ENCODE results near the gene HOXB3.
A peak's percentile ranks its signal among the peaks of the same experiment; 100 is the strongest.

HOXB3 gene

GRCh38 chr17:48628649-48629410 is 38.8 kb upstream of the HOXB3 start:
- Histone ChIP-seq H3K4me3 (no peak overlapping the region), H3K27ac (no peak overlapping the region)
- DNase-seq (ENCODE audit: low spot score) = no peak
- no peak for TF ChIP-seq CTCF (IDR thresholded peaks at IDR 0.05)

- no peak for DNase-seq (ENCODE audit: low spot score)
- Histone ChIP-seq H3K4me3 (no peak overlapping the region), H3K27ac (no peak overlapping the region)
- no peak for TF ChIP-seq CTCF (IDR thresholded peaks at IDR 0.05)
Measured at GRCh38 chr17:48627623-48628521, 37.8 kb upstream of the HOXB3 start.

DNA sequence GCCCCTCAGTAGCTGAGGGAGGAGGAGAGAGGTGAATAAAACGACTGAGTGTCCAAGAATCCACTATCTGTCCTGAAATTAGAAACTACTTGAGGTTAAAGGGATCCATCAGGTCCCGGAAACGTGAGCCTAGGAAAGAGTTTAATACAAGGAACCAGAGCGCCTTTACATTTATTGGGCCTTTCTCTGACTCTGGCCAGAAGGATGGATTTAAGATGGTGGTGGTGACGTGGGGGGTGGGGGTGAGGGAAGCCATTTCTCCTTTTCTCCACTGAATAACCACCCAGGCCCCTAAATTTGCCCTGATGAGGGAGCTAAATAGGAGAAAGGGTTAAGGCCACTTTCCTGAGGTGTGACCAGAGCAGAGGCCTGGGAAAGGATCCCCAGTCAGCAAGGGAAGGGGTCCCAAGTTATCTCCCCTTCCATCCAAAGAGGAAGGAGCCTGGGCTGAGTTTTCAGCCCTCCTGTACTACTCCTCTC is 37.1 kb upstream of the HOXB3 start:
- Histone ChIP-seq H3K27ac (no peak overlapping the region), H3K4me3 (no peak overlapping the region)
- no peak for TF ChIP-seq CTCF (IDR thresholded peaks at IDR 0.05)
- no peak for DNase-seq (ENCODE audit: low spot score)

GRCh38 chr17:48626245-48627117 is 36.4 kb upstream of the HOXB3 start, which contains the start of gene HOXB9:
HOXB9 (minus strand) TSS chr17:48626358; CDS start chr17:48626269, 89 bp downstream.
- Histone ChIP-seq H3K27ac (no peak within 1 kb of the TSS), H3K4me3 (peak within 1 kb of the TSS; percentile 57)
- TF ChIP-seq CTCF (IDR thresholded peaks at IDR 0.05) = no peak
- no peak for DNase-seq (ENCODE audit: low spot score)

DNA sequence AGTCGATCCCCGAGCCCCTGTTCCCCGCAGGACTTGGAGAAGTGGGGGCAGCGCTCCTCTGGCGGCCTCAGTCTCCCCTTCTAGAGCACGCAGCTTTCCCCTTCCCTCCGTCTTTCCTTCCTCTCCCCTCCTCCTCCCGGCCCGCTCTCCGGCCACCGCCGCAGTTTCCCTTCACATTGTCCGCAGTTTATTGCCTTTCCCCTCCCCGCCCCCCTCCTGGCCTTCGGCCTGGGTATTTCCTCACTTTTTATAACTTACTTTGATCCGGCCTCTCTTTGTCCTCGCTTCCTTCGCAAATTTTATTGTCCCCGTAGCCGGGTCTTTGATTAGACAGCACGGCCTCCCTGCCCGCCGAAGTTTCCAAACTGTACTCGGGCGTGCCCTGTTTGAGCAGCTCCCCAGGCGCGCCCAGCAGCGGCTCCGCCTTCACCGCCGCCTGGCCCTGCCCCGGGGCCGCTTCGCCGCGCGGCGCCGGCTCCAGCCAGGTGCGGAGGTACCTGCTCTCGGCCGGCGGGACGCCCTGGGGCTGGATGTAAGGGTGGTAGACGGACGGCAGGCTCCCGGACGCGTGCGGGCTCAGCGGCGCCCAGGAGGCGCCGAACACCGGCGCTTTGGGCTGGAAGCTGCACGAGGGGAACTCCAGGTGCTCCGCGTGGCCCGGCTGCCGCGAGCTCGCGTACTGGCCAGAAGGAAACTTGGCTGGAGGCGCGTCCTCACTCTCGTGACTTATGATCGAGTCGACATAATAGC is 35.6 kb upstream of the HOXB3 start:
- no peak for DNase-seq (ENCODE audit: low spot score)
- no peak for TF ChIP-seq CTCF (IDR thresholded peaks at IDR 0.05)
- H3K27ac ChIP-seq = no peak overlapping the region
- H3K4me3 ChIP-seq = peak overlapping the region; percentile 57
